Caco-2 (cell line): ENCODE results near the gene PRR5. TPM values are rescaled to one million over a fixed set of nuclear protein-coding genes. Genes with fewer than 3 reads are reported as not detected.
"Not testable (repeated sequence)": the region's sequence is repeated elsewhere in the genome, so short reads cannot be mapped to it uniquely, and the experiment has no call there.

Source experiments
- BruUV-seq: library from RNA; stranded (reverse); fragments of 400-500 nt; replicated peaks from 2 replicates; lab custom pipeline; 2021; lab: Mats Ljungman, UMichigan
- CTCF ChIA-PET: fragments of 300-600 bp; sonication (Branson Sonifier 250); formaldehyde crosslinking; loops from one replicate; lab custom pipeline; 2022; ENCODE audit warnings: antibody characterized with exemption; lab: Charles Lee
- POLR2A ChIA-PET: fragments of 300-600 bp; sonication (Branson Sonifier 250); formaldehyde crosslinking; loops from one replicate; lab custom pipeline; 2022; ENCODE audit warnings: antibody characterized with exemption; lab: Charles Lee
- DNase-seq, 2 experiments: peaks; one replicate each; pipeline versions ENCODE4 v3.0.0 to v3.0.0-alpha.2; 2020 to 2022
- H3K27me3 ChIP-seq: replicated peaks from 2 replicates; pipeline ENCODE4 v1.6.0; 2011; ENCODE audit warnings: low read length; ENCODE audit not compliant: control insufficient read depth, insufficient read depth
- H3K36me3 ChIP-seq: 2 replicates; pipeline ENCODE4 v1.5.1; 2011; ENCODE audit warnings: low read length; ENCODE audit not compliant: control insufficient read depth, insufficient read depth
- H3K4me1 ChIP-seq: fragments of 250-450 bp; sonication (Bioruptor Pico); 2 replicates; pipeline ENCODE4 v1.5.1; 2020; ENCODE audit warnings: mild to moderate bottlenecking
- H3K4me3 ChIP-seq: 2 replicates; pipeline ENCODE4 v1.5.1; 2011; ENCODE audit warnings: low read depth, mild to moderate bottlenecking, control low read depth, low read length
- H3K9me3 ChIP-seq: fragments of 250-450 bp; sonication (Bioruptor Pico); 2 replicates; pipeline ENCODE4 v1.5.1; 2020; ENCODE audit warnings: mild to moderate bottlenecking, moderate library complexity
- H3K27ac Mint-ChIP-seq: one replicate; pipeline ENCODE4 v1.8.0; 2022; ENCODE audit warnings: mixed read lengths; ENCODE audit not compliant: unreplicated experiment
- H3K27me3 Mint-ChIP-seq: one replicate; pipeline ENCODE4 v1.8.0; 2022; ENCODE audit warnings: mixed read lengths; ENCODE audit not compliant: insufficient read depth, unreplicated experiment
- H3K36me3 Mint-ChIP-seq: one replicate; pipeline ENCODE4 v1.8.0; 2022; ENCODE audit warnings: mild to moderate bottlenecking, mixed read lengths; ENCODE audit not compliant: insufficient read depth, unreplicated experiment
- H3K4me1 Mint-ChIP-seq: one replicate; pipeline ENCODE4 v1.8.0; 2022; ENCODE audit warnings: low read depth, mixed read lengths; ENCODE audit not compliant: unreplicated experiment
- H3K4me3 Mint-ChIP-seq: one replicate; pipeline ENCODE4 v1.8.0; 2022; ENCODE audit warnings: mild to moderate bottlenecking, moderate library complexity, mixed read lengths; ENCODE audit not compliant: unreplicated experiment
- H3K9me3 Mint-ChIP-seq: one replicate; pipeline ENCODE4 v1.8.0; 2022; ENCODE audit warnings: mixed read lengths; ENCODE audit not compliant: unreplicated experiment
- intact Hi-C: fragments of 100-400 bp; cut with micrococcal nuclease; formaldehyde crosslinking; loops from one replicate; pipeline ENCODE4 v1.10.0; 2022; ENCODE audit not compliant: unreplicated experiment
- total RNA-seq: library from RNA; stranded (reverse); gene quantifications from 2 replicates; pipeline ENCODE4 v1.2.3, GENCODE V29; 2022
- TF ChIP-seq, protein P1 (sequence below), 2 experiments: fragments of 200-600 bp in 1 of 2; IDR thresholded peaks; 1 replicate in 1 of 2; 2 replicates in 1 of 2; pipeline versions ENCODE4 v1.5.1 to v1.8.0; 2011 to 2022; ENCODE audit warnings: antibody characterized with exemption in 1 of 2, control low read depth in 1 of 2, inconsistent platforms in 1 of 2, low read depth in 1 of 2, low read length in 1 of 2, mild to moderate bottlenecking in 1 of 2, moderate library complexity in 1 of 2; ENCODE audit not compliant: insufficient read depth in 1 of 2, severe bottlenecking in 1 of 2, unreplicated experiment in 1 of 2

PRR5 gene
- total RNA-seq, 1 experiment from 2014 or later = 82.8 TPM

DNA sequence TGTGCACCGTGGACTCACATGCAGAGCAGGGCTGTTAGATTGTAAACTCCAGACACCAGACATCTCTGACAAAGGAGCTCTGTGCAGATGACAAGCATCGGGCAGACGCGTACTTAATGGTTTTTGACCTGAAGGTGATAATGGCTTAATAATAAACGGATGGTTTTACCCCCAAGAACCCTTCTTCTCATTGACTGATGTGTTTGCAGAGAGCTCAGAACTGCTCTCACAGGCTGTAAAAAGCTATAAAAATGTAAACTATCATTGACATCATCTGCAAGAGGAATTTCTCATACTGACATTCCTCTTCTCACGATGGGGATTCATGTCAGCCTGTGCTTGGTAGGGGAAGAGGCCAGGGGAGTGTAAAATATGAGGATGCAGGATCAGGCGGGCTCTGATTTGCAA, 41.8 kb downstream of the PRR5 start:
- CTCF ChIA-PET = interaction anchor here (1.3 kb wide), 1 partner anchor 12 kb away, joined by 7 read pairs; no protein-coding TSS in a partner anchor
- Mint-ChIP-seq H3K4me1 (peaks cover 43% of the 10 kb centered on the region), H3K27ac (peak overlapping the region; percentile 84), H3K4me3 (peak overlapping the region; percentile 8), H3K27me3 (no peaks in the 10 kb centered on the region), H3K36me3 (peaks cover 69% of the 10 kb centered on the region), H3K9me3 (no peaks in the 10 kb centered on the region)
- DNase-seq = peak; percentile 63 to 80
- POLR2A ChIA-PET = interaction anchor here (0.5 to 1.1 kb wide), 4 partner anchors 12 to 730 kb away, joined by 3 to 5 read pairs (median 3); no protein-coding TSS in a partner anchor
- BruUV-seq = no TSS peak
- TF ChIP-seq, protein P1, sequence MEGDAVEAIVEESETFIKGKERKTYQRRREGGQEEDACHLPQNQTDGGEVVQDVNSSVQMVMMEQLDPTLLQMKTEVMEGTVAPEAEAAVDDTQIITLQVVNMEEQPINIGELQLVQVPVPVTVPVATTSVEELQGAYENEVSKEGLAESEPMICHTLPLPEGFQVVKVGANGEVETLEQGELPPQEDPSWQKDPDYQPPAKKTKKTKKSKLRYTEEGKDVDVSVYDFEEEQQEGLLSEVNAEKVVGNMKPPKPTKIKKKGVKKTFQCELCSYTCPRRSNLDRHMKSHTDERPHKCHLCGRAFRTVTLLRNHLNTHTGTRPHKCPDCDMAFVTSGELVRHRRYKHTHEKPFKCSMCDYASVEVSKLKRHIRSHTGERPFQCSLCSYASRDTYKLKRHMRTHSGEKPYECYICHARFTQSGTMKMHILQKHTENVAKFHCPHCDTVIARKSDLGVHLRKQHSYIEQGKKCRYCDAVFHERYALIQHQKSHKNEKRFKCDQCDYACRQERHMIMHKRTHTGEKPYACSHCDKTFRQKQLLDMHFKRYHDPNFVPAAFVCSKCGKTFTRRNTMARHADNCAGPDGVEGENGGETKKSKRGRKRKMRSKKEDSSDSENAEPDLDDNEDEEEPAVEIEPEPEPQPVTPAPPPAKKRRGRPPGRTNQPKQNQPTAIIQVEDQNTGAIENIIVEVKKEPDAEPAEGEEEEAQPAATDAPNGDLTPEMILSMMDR (IDR thresholded peaks at IDR 0.05; ENCODE audit: insufficient read depth in 1 of 2, low read depth in 1 of 2, low read length in 1 of 2, severe bottlenecking in 1 of 2, unreplicated experiment in 1 of 2) = no peak
- H3K36me3 ChIP-seq = no peaks in the 10 kb centered on the region
- H3K4me1 ChIP-seq = peaks cover 82% of the 10 kb centered on the region
- intact Hi-C loops = no loop called here
- H3K9me3 ChIP-seq = no peaks in the 10 kb centered on the region
- no peak overlapping the region for H3K4me3 ChIP-seq
- no peaks in the 10 kb centered on the region for H3K27me3 ChIP-seq

DNA sequence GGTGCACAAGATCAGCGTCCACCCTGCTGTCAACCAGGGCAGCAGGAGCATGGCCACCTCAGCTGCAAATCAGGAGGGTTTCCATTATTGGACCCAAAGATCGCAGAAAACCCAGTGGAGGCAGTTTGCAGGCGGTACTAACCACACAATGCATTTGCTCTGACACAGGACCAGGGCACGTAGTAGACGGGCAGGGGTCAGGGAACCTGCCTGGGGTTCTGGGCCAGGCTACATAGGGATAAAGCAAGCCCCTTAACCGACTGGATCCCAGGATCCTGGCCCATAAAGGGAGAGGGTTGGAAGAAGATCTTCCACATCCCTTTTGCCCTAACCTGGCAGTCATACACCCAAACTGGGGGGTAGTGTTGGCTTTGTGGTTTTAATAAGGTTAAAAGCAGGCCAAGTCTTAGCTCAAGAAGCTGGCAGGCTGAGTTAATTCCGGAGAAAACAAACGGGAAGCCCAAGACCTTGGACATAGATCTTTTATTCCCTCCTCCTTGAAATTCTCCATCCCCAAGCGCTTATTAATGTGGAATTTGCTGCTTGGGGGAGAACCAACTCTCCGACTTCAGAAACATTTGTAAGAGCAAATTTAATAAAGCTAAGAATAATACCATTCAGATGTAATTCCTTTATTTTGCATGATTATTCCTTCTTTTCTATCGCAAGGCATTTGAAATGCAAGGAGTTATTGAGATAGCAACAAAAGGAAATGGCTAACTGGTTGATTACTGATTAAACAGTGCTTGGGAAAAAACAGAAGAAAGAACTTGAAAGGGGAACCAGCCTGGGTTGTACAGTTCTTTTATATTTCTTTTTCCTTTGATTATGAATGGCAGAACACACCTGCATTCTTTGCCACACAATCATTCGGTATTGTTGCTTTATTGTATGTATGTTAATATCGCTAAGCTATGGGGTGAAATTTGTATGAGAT, 44.1 kb downstream of the PRR5 start:
- BruUV-seq = no TSS peak
- Histone ChIP-seq H3K9me3 (no peaks in the 10 kb centered on the region), H3K27me3 (no peaks in the 10 kb centered on the region), H3K36me3 (no peaks in the 10 kb centered on the region), H3K4me3 (no peak overlapping the region), H3K4me1 (peaks cover 59% of the 10 kb centered on the region)
- TF ChIP-seq, protein P1 (IDR thresholded peaks at IDR 0.05; ENCODE audit: insufficient read depth in 1 of 2, low read depth in 1 of 2, low read length in 1 of 2, severe bottlenecking in 1 of 2, unreplicated experiment in 1 of 2) = no peak
- Mint-ChIP-seq H3K27ac (peak overlapping the region; percentile 93), H3K4me1 (peaks cover 32% of the 10 kb centered on the region), H3K9me3 (no peaks in the 10 kb centered on the region), H3K36me3 (peaks cover 50% of the 10 kb centered on the region), H3K4me3 (peak overlapping the region; percentile 23), H3K27me3 (no peaks in the 10 kb centered on the region)
- CTCF ChIA-PET = no interaction called here
- no peak for DNase-seq
- intact Hi-C loops = no loop called here
- POLR2A ChIA-PET = no interaction called here

DNA sequence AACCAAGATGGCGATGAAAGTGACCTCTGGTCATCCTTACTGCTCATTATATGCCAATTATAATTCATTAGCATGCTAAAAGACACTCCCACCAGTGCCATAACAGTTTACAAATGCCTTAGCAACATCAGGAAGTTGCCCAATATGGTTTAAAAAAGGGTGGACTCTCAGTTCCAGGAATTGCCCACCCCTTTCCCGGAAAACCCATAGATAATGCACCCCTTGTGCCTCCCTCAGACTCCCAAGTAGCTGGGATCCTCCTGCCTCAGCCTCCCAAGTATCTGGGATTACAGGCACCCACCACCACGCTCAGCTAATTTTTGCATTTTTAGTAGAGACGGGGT, 45.8 kb downstream of the PRR5 start:
- H3K27me3 ChIP-seq, H3K9me3 Mint-ChIP-seq, CTCF ChIA-PET, H3K27me3 Mint-ChIP-seq, H3K9me3 ChIP-seq, POLR2A ChIA-PET, H3K4me3 Mint-ChIP-seq, BruUV-seq, H3K4me3 ChIP-seq, DNase-seq, H3K36me3 ChIP-seq, intact Hi-C loops: not testable (repeated sequence)
- peaks cover 38% of the 10 kb centered on the region for H3K36me3 Mint-ChIP-seq
- H3K27ac Mint-ChIP-seq = peak overlapping the region; percentile 93
- H3K4me1 ChIP-seq = peaks cover 50% of the 10 kb centered on the region
- H3K4me1 Mint-ChIP-seq = peaks cover 30% of the 10 kb centered on the region
